Retinal pigment epithelial cell (primary cell): ENCODE data around the gene CYSLTR2.

Experiments
- DNase-seq: peaks from one replicate; pipeline ENCODE4 v3.0.0-alpha.2; 2010; ENCODE audit warnings: low read depth
- H3K4me3 ChIP-seq: 2 replicates; pipeline ENCODE4 v1.5.1; 2011; ENCODE audit warnings: mild to moderate bottlenecking, low read length, control low read depth, moderate library complexity
- CTCF ChIP-seq: conservative IDR thresholded peaks from 2 replicates; pipeline ENCODE4 v1.5.1; 2011; ENCODE audit warnings: low read depth, low read length, control low read depth, inconsistent platforms

The CYSLTR2 gene

GRCh38 chr13:48653472-48653939, at the start of gene CYSLTR2:
CYSLTR2 (plus strand) TSS chr13:48653929; CDS start chr13:48706818, 52,889 bp downstream.
- H3K4me3 ChIP-seq, result no peak within 1 kb of the TSS
- DNase-seq, result peak; percentile 38
- TF ChIP-seq CTCF, result no peak

GRCh38 chr13:48615049-48615448, 38.7 kb upstream of the CYSLTR2 start:
- no peak for TF ChIP-seq CTCF
- no peak for DNase-seq
- no peak overlapping the region for H3K4me3 ChIP-seq

GRCh38 chr13:48618937-48619336, 34.8 kb upstream of the CYSLTR2 start:
- no peak for TF ChIP-seq CTCF
- DNase-seq, result no peak

GRCh38 chr13:48621056-48621455, 32.7 kb upstream of the CYSLTR2 start:
- no peak for TF ChIP-seq CTCF
- DNase-seq, result no peak

More at GRCh38 chr13:48618937-48619336, 34.8 kb upstream of the CYSLTR2 start:
- no peak overlapping the region for H3K4me3 ChIP-seq

GRCh38 chr13:48624016-48624415, 29.7 kb upstream of the CYSLTR2 start:
- DNase-seq, result no peak
- no peak overlapping the region for H3K4me3 ChIP-seq
- no peak for TF ChIP-seq CTCF

More at GRCh38 chr13:48621056-48621455, 32.7 kb upstream of the CYSLTR2 start:
- H3K4me3 ChIP-seq, result no peak overlapping the region

GRCh38 chr13:48624858-48625257, 28.9 kb upstream of the CYSLTR2 start:
- no peak for DNase-seq

More at GRCh38 chr13:48624858-48625257, 28.9 kb upstream of the CYSLTR2 start:
- TF ChIP-seq CTCF, result no peak
- H3K4me3 ChIP-seq, result no peak overlapping the region
